ENCODE data around the gene CCHCR1. TPM values are rescaled to one million over a fixed set of nuclear protein-coding genes. Genes with fewer than 3 reads are reported as not detected.
"Not testable (repeated sequence)": the region's sequence is repeated elsewhere in the genome, so short reads cannot be mapped to it uniquely, and the experiment has no call there.

CCHCR1 gene
- polyA plus RNA-seq, 3 donors = 2.2 to 8.4 (median 2.8) TPM

GRCh38 chr6:31165986-31166385 lies 8.4 kb upstream of the CCHCR1 start:
- H4K20me1 ChIP-seq (ENCODE audit: insufficient read depth, low read length) = no peaks in the 10 kb centered on the region
- Mint-ChIP-seq H3K9me3 (no peaks in the 10 kb centered on the region), H3K36me3 (peaks cover 5 to 24% of the 10 kb centered on the region in 2 donors), H3K27ac (no peak overlapping the region), H3K27me3 (ENCODE audit: low read depth in 3 of 3) (peaks cover 0 to 1% (median 0%) of the 10 kb centered on the region in 3 donors), H3K4me1 (peaks cover 4% of the 10 kb centered on the region), H3K4me3 (no peak overlapping the region)
- no peak for DNase-seq
- 100% methylated on average over 2 of the region's 5 CpGs for WGBS (ENCODE audit: insufficient coverage)
- H3K4me2 ChIP-seq (replicated peaks; ENCODE audit: extremely low read depth, low read length, poor library complexity, severe bottlenecking) = no peak overlapping the region
- no peak overlapping the region for H3K27ac ChIP-seq (ENCODE audit: low read depth in 1 of 2, low read length in 2 of 2)
- H3K9ac ChIP-seq (ENCODE audit: insufficient read depth, low read length, poor library complexity, severe bottlenecking) = no peak overlapping the region
- H3K36me3 ChIP-seq (replicated peaks in 1 of 2; ENCODE audit: control insufficient read depth in 1 of 2, insufficient read depth in 2 of 2, low read length in 2 of 2) = peaks cover 2 to 20% of the 10 kb centered on the region in 2 donors
- TF ChIP-seq, protein P1, sequence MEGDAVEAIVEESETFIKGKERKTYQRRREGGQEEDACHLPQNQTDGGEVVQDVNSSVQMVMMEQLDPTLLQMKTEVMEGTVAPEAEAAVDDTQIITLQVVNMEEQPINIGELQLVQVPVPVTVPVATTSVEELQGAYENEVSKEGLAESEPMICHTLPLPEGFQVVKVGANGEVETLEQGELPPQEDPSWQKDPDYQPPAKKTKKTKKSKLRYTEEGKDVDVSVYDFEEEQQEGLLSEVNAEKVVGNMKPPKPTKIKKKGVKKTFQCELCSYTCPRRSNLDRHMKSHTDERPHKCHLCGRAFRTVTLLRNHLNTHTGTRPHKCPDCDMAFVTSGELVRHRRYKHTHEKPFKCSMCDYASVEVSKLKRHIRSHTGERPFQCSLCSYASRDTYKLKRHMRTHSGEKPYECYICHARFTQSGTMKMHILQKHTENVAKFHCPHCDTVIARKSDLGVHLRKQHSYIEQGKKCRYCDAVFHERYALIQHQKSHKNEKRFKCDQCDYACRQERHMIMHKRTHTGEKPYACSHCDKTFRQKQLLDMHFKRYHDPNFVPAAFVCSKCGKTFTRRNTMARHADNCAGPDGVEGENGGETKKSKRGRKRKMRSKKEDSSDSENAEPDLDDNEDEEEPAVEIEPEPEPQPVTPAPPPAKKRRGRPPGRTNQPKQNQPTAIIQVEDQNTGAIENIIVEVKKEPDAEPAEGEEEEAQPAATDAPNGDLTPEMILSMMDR (IDR thresholded peaks at IDR 0.05) = no peak
- H2AFZ ChIP-seq (ENCODE audit: insufficient read depth, low read depth, low read length, poor library complexity, severe bottlenecking) = no peak overlapping the region
- H3K9me3 ChIP-seq (replicated peaks in 1 of 2; ENCODE audit: control insufficient read depth in 1 of 2, insufficient read depth in 1 of 2, low read length in 2 of 2) = no peaks in the 10 kb centered on the region
- H3K27me3 ChIP-seq (ENCODE audit: control insufficient read depth in 2 of 2, insufficient read depth in 2 of 2, low read length in 2 of 2) = no peaks in the 10 kb centered on the region
- no peaks in the 10 kb centered on the region for H3K79me2 ChIP-seq (ENCODE audit: insufficient read depth, low read length)
- intact Hi-C loops (cut with micrococcal nuclease) = no loop called here
- no peak overlapping the region for H3K4me3 ChIP-seq (replicated peaks in 1 of 3; ENCODE audit: low read depth in 2 of 3, low read length in 3 of 3)
- H3K4me1 ChIP-seq (ENCODE audit: control insufficient read depth in 1 of 2, insufficient read depth in 2 of 2, low read length in 2 of 2) = no peaks in the 10 kb centered on the region

- peaks cover 5 to 27% of the 10 kb centered on the region in 2 donors for H3K36me3 Mint-ChIP-seq
- H3K4me2 ChIP-seq (replicated peaks; ENCODE audit: extremely low read depth, low read length, poor library complexity, severe bottlenecking); H3K4me3 Mint-ChIP-seq; H3K9ac ChIP-seq (ENCODE audit: insufficient read depth, low read length, poor library complexity, severe bottlenecking); H4K20me1 ChIP-seq (ENCODE audit: insufficient read depth, low read length); H3K27ac Mint-ChIP-seq; H3K27ac ChIP-seq (ENCODE audit: low read depth in 1 of 2, low read length in 2 of 2); intact Hi-C loops (cut with micrococcal nuclease); H3K27me3 ChIP-seq (ENCODE audit: control insufficient read depth in 2 of 2, insufficient read depth in 2 of 2, low read length in 2 of 2); H3K9me3 Mint-ChIP-seq; H3K4me1 ChIP-seq (ENCODE audit: control insufficient read depth in 1 of 2, insufficient read depth in 2 of 2, low read length in 2 of 2); H3K79me2 ChIP-seq (ENCODE audit: insufficient read depth, low read length); H3K27me3 Mint-ChIP-seq (ENCODE audit: low read depth in 3 of 3); H2AFZ ChIP-seq (ENCODE audit: insufficient read depth, low read depth, low read length, poor library complexity, severe bottlenecking); H3K9me3 ChIP-seq (replicated peaks in 1 of 2; ENCODE audit: control insufficient read depth in 1 of 2, insufficient read depth in 1 of 2, low read length in 2 of 2); H3K4me1 Mint-ChIP-seq; DNase-seq; H3K4me3 ChIP-seq (replicated peaks in 1 of 3; ENCODE audit: low read depth in 2 of 3, low read length in 3 of 3): not testable (repeated sequence)
- peaks cover 2 to 20% of the 10 kb centered on the region in 2 donors for H3K36me3 ChIP-seq (replicated peaks in 1 of 2; ENCODE audit: control insufficient read depth in 1 of 2, insufficient read depth in 2 of 2, low read length in 2 of 2)
- WGBS (ENCODE audit: insufficient coverage) = 94% methylated on average over 10 of the region's 17 CpGs
These were observed 7.6 kb upstream of the CCHCR1 start for GRCh38 chr6:31165064-31165832.

DNA sequence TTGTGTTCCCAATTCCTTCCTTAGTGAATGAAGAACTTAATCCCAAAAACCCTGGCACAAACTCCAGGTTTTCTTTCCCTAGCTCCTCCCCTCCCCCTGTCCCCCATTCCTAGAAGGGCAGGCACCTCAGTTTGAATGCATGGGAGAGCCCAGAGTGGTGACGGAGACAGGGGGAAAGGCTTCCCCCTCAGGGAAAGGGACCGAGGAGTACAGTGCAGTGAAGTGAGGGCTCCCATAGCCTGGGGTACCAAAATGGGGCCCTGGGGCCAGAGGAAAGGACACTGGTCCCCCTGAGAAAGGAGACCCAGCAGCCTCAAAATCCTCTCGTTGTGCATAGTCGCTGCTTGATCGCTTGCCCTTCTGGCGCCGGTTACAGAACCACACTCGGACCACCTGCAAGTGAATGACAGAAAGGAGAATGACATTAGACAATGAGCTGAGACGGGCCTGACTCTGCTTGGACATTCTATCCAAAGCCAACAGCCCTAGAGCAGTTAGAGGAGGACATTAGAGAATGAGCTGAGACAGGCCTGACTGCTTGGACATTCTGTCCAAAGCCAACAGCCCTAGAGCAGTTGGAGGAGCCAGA lies 7.0 kb upstream of the CCHCR1 start:
- not testable (repeated sequence) for H3K27ac ChIP-seq (ENCODE audit: low read depth in 1 of 2, low read length in 2 of 2)

More for the DNA sequence above, 7.0 kb upstream of the CCHCR1 start:
- H2AFZ ChIP-seq (ENCODE audit: insufficient read depth, low read depth, low read length, poor library complexity, severe bottlenecking); H3K4me1 ChIP-seq (ENCODE audit: control insufficient read depth in 1 of 2, insufficient read depth in 2 of 2, low read length in 2 of 2); H3K4me3 ChIP-seq (replicated peaks in 1 of 3; ENCODE audit: low read depth in 2 of 3, low read length in 3 of 3); H3K4me2 ChIP-seq (replicated peaks; ENCODE audit: extremely low read depth, low read length, poor library complexity, severe bottlenecking); intact Hi-C loops (cut with micrococcal nuclease); H3K9me3 ChIP-seq (replicated peaks in 1 of 2; ENCODE audit: control insufficient read depth in 1 of 2, insufficient read depth in 1 of 2, low read length in 2 of 2); H3K9ac ChIP-seq (ENCODE audit: insufficient read depth, low read length, poor library complexity, severe bottlenecking); H4K20me1 ChIP-seq (ENCODE audit: insufficient read depth, low read length); H3K9me3 Mint-ChIP-seq; H3K27me3 Mint-ChIP-seq (ENCODE audit: low read depth in 3 of 3); H3K79me2 ChIP-seq (ENCODE audit: insufficient read depth, low read length); H3K27me3 ChIP-seq (ENCODE audit: control insufficient read depth in 2 of 2, insufficient read depth in 2 of 2, low read length in 2 of 2); DNase-seq; H3K4me3 Mint-ChIP-seq: not testable (repeated sequence)
- H3K36me3 ChIP-seq (replicated peaks in 1 of 2; ENCODE audit: control insufficient read depth in 1 of 2, insufficient read depth in 2 of 2, low read length in 2 of 2) = peaks cover 2 to 20% of the 10 kb centered on the region in 2 donors
- Mint-ChIP-seq H3K4me1 (peaks cover 12% of the 10 kb centered on the region), H3K36me3 (peaks cover 5 to 27% of the 10 kb centered on the region in 2 donors), H3K27ac (peak overlapping the region in 2 of 7 donors; percentile 3 to 9)
- no CpG with 5 or more reads among the region's 9 CpGs for WGBS (ENCODE audit: insufficient coverage)
